Parathyroid adenoma (tissue), 2 donors: ENCODE measurements around the gene HOXC13.

Experiments
- H2AFZ ChIP-seq: fragments of 300-600 bp; sonication (generic); one replicate; pipeline ENCODE4 v1.7.0; 2017; ENCODE audit warnings: antibody characterized with exemption, mild to moderate bottlenecking
- H3K27ac ChIP-seq: fragments of 300-600 bp; sonication (generic); one replicate; pipeline ENCODE4 v1.7.0; 2017
- H3K27me3 ChIP-seq: fragments of 300-600 bp; sonication (generic); one replicate; pipeline ENCODE4 v1.7.0; 2017; ENCODE audit warnings: low read length; ENCODE audit not compliant: control insufficient read depth, insufficient read depth
- H3K36me3 ChIP-seq: fragments of 300-600 bp; sonication (generic); one replicate; pipeline ENCODE4 v1.7.0; 2017; ENCODE audit warnings: low read length; ENCODE audit not compliant: control insufficient read depth, insufficient read depth
- H3K4me1 ChIP-seq: fragments of 300-600 bp; sonication (generic); one replicate; pipeline ENCODE4 v1.7.0; 2017; ENCODE audit warnings: control low read depth
- H3K4me2 ChIP-seq: fragments of 300-600 bp; sonication (generic); one replicate; pipeline ENCODE4 v1.7.0; 2017; ENCODE audit warnings: low read length
- H3K4me3 ChIP-seq: fragments of 300-600 bp; sonication (generic); one replicate; pipeline ENCODE4 v1.7.0; 2017; ENCODE audit warnings: low read depth, low read length
- H3K79me2 ChIP-seq: fragments of 300-600 bp; sonication (generic); one replicate; pipeline ENCODE4 v1.7.0; 2017; ENCODE audit warnings: control low read depth
- H3K9ac ChIP-seq: fragments of 300-600 bp; sonication (generic); one replicate; pipeline ENCODE4 v1.7.0; 2017; ENCODE audit warnings: mild to moderate bottlenecking
- H3K9me3 ChIP-seq: fragments of 300-600 bp; sonication (generic); one replicate; pipeline ENCODE4 v1.7.0; 2017; ENCODE audit warnings: low read length; ENCODE audit not compliant: control insufficient read depth
- TF ChIP-seq, protein P1 (sequence below): fragments of 300-600 bp; sonication (generic); IDR thresholded peaks from one replicate; pipeline ENCODE4 v1.7.0; 2017; ENCODE audit warnings: antibody characterized with exemption, mild to moderate bottlenecking
- donor health status: primary hyperparathyroidism.

The HOXC13 gene

GRCh38 chr12:53907103-53907502 lies 31.5 kb upstream of the HOXC13 start:
- H3K9me3 ChIP-seq, result no peaks in the 10 kb centered on the region
- H3K27me3 ChIP-seq, result no peaks in the 10 kb centered on the region
- no peaks in the 10 kb centered on the region for H3K79me2 ChIP-seq
- no peak overlapping the region for H3K9ac ChIP-seq
- TF ChIP-seq, protein P1, sequence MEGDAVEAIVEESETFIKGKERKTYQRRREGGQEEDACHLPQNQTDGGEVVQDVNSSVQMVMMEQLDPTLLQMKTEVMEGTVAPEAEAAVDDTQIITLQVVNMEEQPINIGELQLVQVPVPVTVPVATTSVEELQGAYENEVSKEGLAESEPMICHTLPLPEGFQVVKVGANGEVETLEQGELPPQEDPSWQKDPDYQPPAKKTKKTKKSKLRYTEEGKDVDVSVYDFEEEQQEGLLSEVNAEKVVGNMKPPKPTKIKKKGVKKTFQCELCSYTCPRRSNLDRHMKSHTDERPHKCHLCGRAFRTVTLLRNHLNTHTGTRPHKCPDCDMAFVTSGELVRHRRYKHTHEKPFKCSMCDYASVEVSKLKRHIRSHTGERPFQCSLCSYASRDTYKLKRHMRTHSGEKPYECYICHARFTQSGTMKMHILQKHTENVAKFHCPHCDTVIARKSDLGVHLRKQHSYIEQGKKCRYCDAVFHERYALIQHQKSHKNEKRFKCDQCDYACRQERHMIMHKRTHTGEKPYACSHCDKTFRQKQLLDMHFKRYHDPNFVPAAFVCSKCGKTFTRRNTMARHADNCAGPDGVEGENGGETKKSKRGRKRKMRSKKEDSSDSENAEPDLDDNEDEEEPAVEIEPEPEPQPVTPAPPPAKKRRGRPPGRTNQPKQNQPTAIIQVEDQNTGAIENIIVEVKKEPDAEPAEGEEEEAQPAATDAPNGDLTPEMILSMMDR, result no peak
- no peaks in the 10 kb centered on the region for H3K36me3 ChIP-seq
- H2AFZ ChIP-seq, result no peak overlapping the region
- no peaks in the 10 kb centered on the region for H3K4me1 ChIP-seq
- no peak overlapping the region for H3K4me3 ChIP-seq
- no peak overlapping the region for H3K4me2 ChIP-seq
- no peak overlapping the region for H3K27ac ChIP-seq

GRCh38 chr12:53916788-53917655 lies 21.6 kb upstream of the HOXC13 start:
- Histone ChIP-seq H3K4me2 (no peak overlapping the region), H3K27ac (no peak overlapping the region), H3K9ac (no peak overlapping the region), H3K4me1 (no peaks in the 10 kb centered on the region), H3K27me3 (no peaks in the 10 kb centered on the region), H3K36me3 (no peaks in the 10 kb centered on the region), H3K9me3 (no peaks in the 10 kb centered on the region), H2AFZ (no peak overlapping the region), H3K79me2 (no peaks in the 10 kb centered on the region), H3K4me3 (no peak overlapping the region)
- TF ChIP-seq, protein P1, result no peak

- Histone ChIP-seq H3K4me1 (no peaks in the 10 kb centered on the region), H3K4me2 (no peak overlapping the region), H3K27me3 (peaks cover 9% of the 10 kb centered on the region), H3K79me2 (no peaks in the 10 kb centered on the region), H3K27ac (no peak overlapping the region), H3K9ac (no peak overlapping the region), H3K4me3 (no peak overlapping the region), H2AFZ (no peak overlapping the region), H3K9me3 (no peaks in the 10 kb centered on the region), H3K36me3 (no peaks in the 10 kb centered on the region)
- TF ChIP-seq, protein P1, result no peak
Observed at GRCh38 chr12:53924521-53925405, 13.9 kb upstream of the HOXC13 start.

DNA sequence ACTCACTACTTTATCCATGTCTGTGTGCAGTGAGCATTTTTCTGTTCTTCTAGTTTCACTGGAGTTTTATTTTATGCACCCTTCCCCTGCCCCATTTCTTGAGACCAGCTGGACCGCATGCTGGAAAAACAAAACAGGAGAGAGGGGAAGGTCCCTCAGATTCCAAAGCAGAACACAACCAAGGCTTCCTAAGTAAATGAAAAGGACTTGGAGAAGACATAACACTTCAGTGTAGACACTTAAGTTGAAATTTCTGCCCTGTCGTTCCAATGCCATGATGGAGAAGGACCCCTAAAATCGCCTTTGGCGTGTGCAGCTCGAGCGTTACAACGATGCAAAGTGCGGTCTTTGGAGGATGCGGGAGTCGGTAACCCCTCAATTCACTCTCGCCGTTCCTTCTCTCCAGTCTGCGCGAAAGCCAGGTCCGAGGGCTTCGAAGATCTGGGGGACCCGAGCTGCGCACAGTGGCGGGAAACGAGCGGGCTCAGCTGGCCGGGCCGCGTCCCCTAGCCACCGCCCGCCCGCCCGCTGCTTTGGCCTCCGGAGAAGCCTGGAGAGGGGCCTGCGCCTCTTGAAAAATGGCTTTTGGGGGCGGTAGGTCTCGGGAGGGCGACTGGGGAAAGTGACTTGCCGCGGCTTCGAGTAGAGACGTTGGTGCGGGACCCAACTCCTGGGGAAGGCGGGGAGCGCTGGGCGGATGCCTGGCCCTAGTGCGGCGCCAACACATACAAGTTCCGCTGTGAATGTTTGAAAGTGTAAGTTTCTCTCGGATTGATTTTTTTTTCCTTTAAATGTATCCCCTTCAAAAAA lies 11.2 kb upstream of the HOXC13 start:
- no peak overlapping the region for H2AFZ ChIP-seq
- no peak overlapping the region for H3K27ac ChIP-seq
- no peak overlapping the region for H3K9ac ChIP-seq
- TF ChIP-seq, protein P1, result no peak
- H3K9me3 ChIP-seq, result no peaks in the 10 kb centered on the region
- no peaks in the 10 kb centered on the region for H3K4me1 ChIP-seq
- H3K79me2 ChIP-seq, result no peaks in the 10 kb centered on the region
- no peaks in the 10 kb centered on the region for H3K36me3 ChIP-seq
- no peak overlapping the region for H3K4me3 ChIP-seq
- peaks cover 15% of the 10 kb centered on the region for H3K27me3 ChIP-seq
- H3K4me2 ChIP-seq, result no peak overlapping the region
